HL-60 (cell line): ENCODE results near the gene CCDC85A.

Experiments
- CTCF ChIP-seq: IDR thresholded peaks from one replicate; pipeline ENCODE4 v1.5.1; 2011; ENCODE audit warnings: low read length, control low read depth, inconsistent platforms; ENCODE audit not compliant: insufficient read depth
- GABPA ChIP-seq: IDR thresholded peaks from 2 replicates; pipeline ENCODE4 v1.6.1; 2012; ENCODE audit warnings: low read depth
- POLR2AphosphoS5 ChIP-seq: IDR thresholded peaks from 2 replicates; pipeline ENCODE4 v1.6.1; 2012; ENCODE audit warnings: low read depth
- REST ChIP-seq: IDR thresholded peaks from 2 replicates; pipeline ENCODE4 v1.6.1; 2012; ENCODE audit warnings: low read depth; ENCODE audit not compliant: insufficient replicate concordance
- SPI1 ChIP-seq: IDR thresholded peaks from 2 replicates; pipeline ENCODE4 v1.6.1; 2012; ENCODE audit warnings: low read depth, mild to moderate bottlenecking, borderline replicate concordance

- TF ChIP-seq CTCF (no peak), POLR2AphosphoS5 (no peak), REST (no peak), GABPA (no peak), SPI1 (no peak)
Measured at GRCh38 chr2:56185582-56186046, 1.8 kb downstream of the CCDC85A start.
